K562 (cell line): ENCODE data around the gene IL1RAPL2. TPM values are rescaled to one million over a fixed set of nuclear protein-coding genes. Genes with fewer than 3 reads are reported as not detected.

Experiments
- ATAC-seq: fragments of 200-7000 bp; cut with Tn5 transposase; 3 replicates; pipeline ENCODE4 v1.9.1; 2020; ENCODE audit warnings: moderate library complexity
- BruUV-seq: library from RNA; stranded (reverse); fragments of 400-500 nt; replicated peaks from 2 replicates; lab custom pipeline; 2021; lab: Mats Ljungman, UMichigan
- CTCF ChIA-PET: fragments of 300-600 bp; formaldehyde crosslinking; extraction: SDS; loops from one replicate; lab custom pipeline; 2021; ENCODE audit warnings: low intra/inter-chr PET ratio; lab: Yijun Ruan, JAX
- POLR2A ChIA-PET: fragments of 300-600, 350-650 bp; sonication (Branson Sonifier 250); formaldehyde crosslinking; extraction: SDS; loops from one replicate; lab custom pipeline; 2021; ENCODE audit warnings: antibody characterized with exemption, inconsistent platforms; lab: Yijun Ruan, JAX
- DNase-seq, 4 experiments: peaks; one replicate each; pipeline versions ENCODE4 v3.0.0 to v3.0.0-alpha.2; 2011 to 2018; ENCODE audit warnings: low spot score in 3 of 4, mixed read lengths in 3 of 4; ENCODE audit errors: extremely low read depth in 1 of 4
- FAIRE-seq: peaks from 2 replicates; lab custom pipeline; 2011; peaks lifted over from hg19 to GRCh38; lab: Jason Lieb, UNC
- H2AFZ ChIP-seq: 2 replicates; pipeline ENCODE4 v1.6.0; 2011; ENCODE audit warnings: low read depth, low read length, control low read depth, inconsistent platforms
- H3K27ac ChIP-seq: fragments of 200-600 bp; 3 replicates; pipeline ENCODE4 v1.8.0; 2011; ENCODE audit warnings: low read depth, mild to moderate bottlenecking, control low read depth, inconsistent platforms, low read length, moderate library complexity, mixed read lengths; ENCODE audit errors: extremely low read depth
- H3K27me3 ChIP-seq, 2 experiments: fragments of 300-600 bp in 1 of 2; 2 replicates in 1 of 2; 3 replicates in 1 of 2; pipeline versions ENCODE4 v1.6.0 to v1.8.0; 2011; ENCODE audit warnings: inconsistent platforms in 2 of 2, low read length in 2 of 2, mild to moderate bottlenecking in 1 of 2, mixed read lengths in 1 of 2, moderate library complexity in 1 of 2; ENCODE audit not compliant: control insufficient read depth in 2 of 2, insufficient read depth in 2 of 2
- H3K36me3 ChIP-seq: fragments of 300-600 bp; 3 replicates; pipeline ENCODE4 v1.8.0; 2011; ENCODE audit warnings: mild to moderate bottlenecking, low read length, inconsistent platforms; ENCODE audit not compliant: control insufficient read depth, insufficient read depth
- H3K4me1 ChIP-seq, 2 experiments: fragments of 200-600 bp in 1 of 2; replicated peaks in 1 of 2; 2 replicates in 1 of 2; 3 replicates in 1 of 2; pipeline versions ENCODE4 v1.5.1 to v1.8.0; 2011; ENCODE audit warnings: inconsistent platforms in 2 of 2, low read length in 2 of 2, mild to moderate bottlenecking in 1 of 2, mixed read lengths in 1 of 2, moderate library complexity in 1 of 2; ENCODE audit not compliant: control insufficient read depth in 2 of 2, insufficient read depth in 2 of 2
- H3K4me2 ChIP-seq: 2 replicates; pipeline ENCODE4 v1.6.1; 2011; ENCODE audit warnings: low read length, control low read depth, inconsistent platforms, mixed read lengths; ENCODE audit not compliant: insufficient read depth
- H3K4me3 ChIP-seq: fragments of 200-600 bp; sonication (generic), shearing (Covaris generic); 2 replicates; pipeline ENCODE4 v1.5.1; 2016; ENCODE audit warnings: control low read depth, inconsistent platforms
- H3K79me2 ChIP-seq: fragments of 200-600 bp; 3 replicates; pipeline ENCODE4 v1.8.0; 2011; ENCODE audit warnings: low read length, inconsistent platforms; ENCODE audit not compliant: control insufficient read depth, insufficient read depth
- H3K9ac ChIP-seq, 2 experiments: 2 replicates each; pipeline versions ENCODE4 v1.6.0 to v1.6.1; 2011; ENCODE audit warnings: low read depth in 2 of 2, low read length in 2 of 2, control low read depth in 1 of 2, inconsistent platforms in 1 of 2, mild to moderate bottlenecking in 1 of 2, mixed read lengths in 1 of 2; ENCODE audit not compliant: insufficient read depth in 1 of 2
- H3K9me1 ChIP-seq: one replicate; pipeline ENCODE4 v1.6.0; 2011; ENCODE audit warnings: inconsistent platforms, mild to moderate bottlenecking, low read length, moderate library complexity; ENCODE audit not compliant: control insufficient read depth, insufficient read depth
- H3K9me3 ChIP-seq: replicated peaks from 2 replicates; pipeline ENCODE4 v1.5.1; 2011; ENCODE audit warnings: low read depth, low read length, inconsistent platforms; ENCODE audit not compliant: control insufficient read depth, insufficient read depth
- H4K20me1 ChIP-seq: replicated peaks from 2 replicates; pipeline ENCODE4 v1.6.1; 2011; ENCODE audit warnings: low read length, inconsistent platforms, mixed read lengths; ENCODE audit not compliant: control insufficient read depth, insufficient read depth
- COPS2 ChIP-seq: fragments of 450-650 bp; conservative IDR thresholded peaks from 2 replicates; pipeline ENCODE4 v1.6.1; 2016; ENCODE audit warnings: mild to moderate bottlenecking, moderate library complexity
- ELF4 ChIP-seq: fragments of 450-650 bp; formaldehyde crosslinking; IDR thresholded peaks from 2 replicates; pipeline ENCODE4 v1.4.0; 2022; ENCODE audit warnings: missing genetic modification characterization
- FUS ChIP-seq: fragments of 200-400 bp; formaldehyde crosslinking; optimal IDR thresholded peaks from 2 replicates; pipeline ENCODE3; 2017; ENCODE audit warnings: low read depth, low read length
- GATA2 ChIP-seq: sonication (generic); formaldehyde crosslinking; IDR thresholded peaks from 2 replicates; pipeline ENCODE4 v1.4.0; 2020; ENCODE audit warnings: mild to moderate bottlenecking, missing genetic modification reagents
- JUND ChIP-seq, 2 experiments: IDR thresholded peaks; 2 replicates in 1 of 2; 3 replicates in 1 of 2; pipeline ENCODE4 v1.6.1; 2011; ENCODE audit warnings: borderline replicate concordance in 2 of 2, low read depth in 2 of 2, low read length in 2 of 2, improper control_type of control experiment in 1 of 2, missing biosample characterization in 1 of 2, missing genetic modification characterization in 1 of 2, missing genetic modification reagents in 1 of 2
- KLF16 ChIP-seq: IDR thresholded peaks from 2 replicates; pipeline ENCODE4 v1.6.1; 2016; ENCODE audit warnings: antibody characterized with exemption
- MYBL2 ChIP-seq, 2 experiments: fragments of 450-650 bp in 1 of 2; sonication (generic) in 1 of 2; formaldehyde crosslinking in 1 of 2; IDR thresholded peaks; 2 replicates each; pipeline versions ENCODE4 v1.6.1 to v1.8.1; 2017 to 2022; ENCODE audit warnings: borderline replicate concordance in 1 of 2, inconsistent platforms in 1 of 2, low read depth in 1 of 2, mild to moderate bottlenecking in 1 of 2, missing genetic modification reagents in 1 of 2, moderate library complexity in 1 of 2
- NBN ChIP-seq: fragments of 450-650 bp; IDR thresholded peaks from 2 replicates; pipeline ENCODE4 v1.6.1; 2016; ENCODE audit warnings: low read depth, mild to moderate bottlenecking
- NCOA2 ChIP-seq, 2 experiments: fragments of 450-650 bp; IDR thresholded peaks; 2 replicates each; pipeline ENCODE4 v1.6.1; 2018; ENCODE audit warnings: mild to moderate bottlenecking in 2 of 2, moderate library complexity in 1 of 2; ENCODE audit not compliant: partially characterized antibody in 2 of 2
- PHTF2 ChIP-seq: fragments of 250-450 bp; sonication (Bioruptor Pico); IDR thresholded peaks from 2 replicates; pipeline ENCODE4 v1.5.0; 2021; ENCODE audit warnings: mild to moderate bottlenecking
- PPARD ChIP-seq: fragments of 250-450 bp; sonication (Bioruptor Pico); IDR thresholded peaks from 2 replicates; pipeline ENCODE4 v1.8.0; 2022; ENCODE audit warnings: inconsistent platforms, mild to moderate bottlenecking, moderate library complexity
- RNF2 ChIP-seq: sonication (generic); IDR thresholded peaks from 2 replicates; pipeline ENCODE4 v1.6.1; 2016
- SMAD2 ChIP-seq: fragments of 150-350 bp; IDR thresholded peaks from 2 replicates; pipeline ENCODE4 v1.6.1; 2014; ENCODE audit warnings: low read depth, mild to moderate bottlenecking, low read length
- SMAD3 ChIP-seq: fragments of 450-650 bp; formaldehyde crosslinking; conservative IDR thresholded peaks from 2 replicates; pipeline ENCODE4 v1.4.0; 2020; ENCODE audit warnings: mild to moderate bottlenecking
- SRSF9 ChIP-seq: fragments of 200-400 bp; formaldehyde crosslinking; IDR thresholded peaks from 2 replicates; pipeline ENCODE4 v1.6.1; 2017; ENCODE audit warnings: low read depth, low read length, borderline replicate concordance
- U2AF1 ChIP-seq: fragments of 200-400 bp; formaldehyde crosslinking; optimal IDR thresholded peaks from 2 replicates; pipeline ENCODE3; 2017; ENCODE audit warnings: mild to moderate bottlenecking, low read depth, low read length, moderate library complexity
- ZNF146 ChIP-seq: IDR thresholded peaks from one replicate; pipeline ENCODE4 v1.6.1; 2018; ENCODE audit warnings: missing compliant biosample characterization; ENCODE audit not compliant: unreplicated experiment
- ZNF589 ChIP-seq: fragments of 200-800 bp; sonication (Bioruptor generic); IDR thresholded peaks from 2 replicates; pipeline ENCODE4 v1.6.1; 2016; ENCODE audit warnings: low read depth, missing genetic modification characterization, missing compliant biosample characterization
- ZNF79 ChIP-seq: fragments of 250-450 bp; sonication (Bioruptor Pico); IDR thresholded peaks from 2 replicates; pipeline ENCODE4 v1.4.0; 2020; ENCODE audit warnings: low read depth, mild to moderate bottlenecking, moderate library complexity
- WGBS: fragments of 100-300 bp; shearing (Covaris generic); methylation state at CpG from one replicate; pipeline ENCODE4 v1.1.6; 2016; ENCODE audit warnings: low coverage, mixed read lengths; ENCODE audit not compliant: insufficient coverage; ENCODE audit errors: missing lambda C conversion rate; 5-methylcytosine and 5-hydroxymethylcytosine counted together
- in situ Hi-C: fragments of 300-500 bp; cut with MboI; formaldehyde crosslinking; loops from 4 replicates; pipeline ENCODE4 v1.15.0; 2018; ENCODE audit warnings: inconsistent platforms, mixed read lengths
- intact Hi-C: fragments of 100-400 bp; cut with micrococcal nuclease; formaldehyde crosslinking; loops from 2 replicates; pipeline ENCODE4 v1.14.2; 2022
- polyA plus RNA-seq, 8 experiments: library from polyadenylated mRNA; depleted of rRNA in 4 of 8; stranded (reverse) in 5 of 8; unstranded in 3 of 8; fragments of >200 nt; fragmentation: Nextera tagmentation in 2 of 8; fragmentation: Illumina TruSeq in 1 of 8; extraction: Ambion mirVana in 2 of 8; extraction: Trizol in 1 of 8; gene quantifications; 2 replicates each; pipeline versions ENCODE4 v1.2.1 to v1.2.3, GENCODE V29; 2011 to 2014; ENCODE audit warnings: inconsistent platforms in 1 of 8, missing spikeins in 1 of 8
- total RNA-seq, 7 experiments: library from RNA; depleted of rRNA in 6 of 7; stranded (reverse); fragments of >200 nt in 6 of 7; fragmentation: Illumina TruSeq in 2 of 7; extraction: Trizol in 2 of 7; gene quantifications; 2 replicates each; pipeline versions ENCODE4 v1.2.1 to v1.2.3, GENCODE V29; 2011 to 2021; ENCODE audit warnings: low replicate concordance in 1 of 7

The IL1RAPL2 gene
- total and polyA plus RNA-seq, 9 of the 15 experiments (the other 6 are each of a cell fraction or from before 2014, with no cell fraction given): not detected

DNA sequence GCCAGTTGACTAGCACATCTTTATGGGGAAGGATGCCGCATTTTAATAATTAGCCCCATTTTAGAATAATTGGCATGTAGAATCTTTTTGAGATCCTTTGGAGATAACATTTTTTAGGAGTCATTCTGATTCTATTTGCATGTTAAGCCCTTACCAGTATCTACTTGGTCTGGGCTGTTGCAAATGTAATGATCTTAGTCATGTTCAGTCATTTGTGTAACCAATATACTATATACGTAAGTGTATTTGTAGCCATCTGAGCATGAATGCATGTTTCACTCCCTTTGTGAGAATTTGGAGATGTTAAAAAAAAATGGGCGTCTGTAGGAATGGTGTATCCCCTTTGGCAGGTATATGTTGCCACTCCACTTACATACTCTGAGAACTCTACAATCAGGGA is 535.4 kb downstream of the IL1RAPL2 start:
- ChIA-PET CTCF (no interaction called here), POLR2A (no interaction called here)
- no peak for DNase-seq
- Histone ChIP-seq H3K4me1 (no peaks in the 10 kb centered on the region), H3K9ac (no peak overlapping the region), H3K9me3 (no peaks in the 10 kb centered on the region), H3K36me3 (no peaks in the 10 kb centered on the region), H3K4me3 (no peak overlapping the region), H3K27ac (no peak overlapping the region), H3K9me1 (no peaks in the 10 kb centered on the region)
- in situ Hi-C loops: no loop called here
- WGBS: 0% methylated on average over 3 of the region's 3 CpGs
- TF ChIP-seq ZNF589 (CRISPR knock-in tag): no peak
- no peak for TF ChIP-seq MYBL2 (IDR thresholded peaks at IDR 0.05; ENCODE audit: low read depth)
- TF ChIP-seq MYBL2 (CRISPR knock-in tag; IDR thresholded peaks at IDR 0.05; ENCODE audit: borderline replicate concordance): no peak
- TF ChIP-seq ZNF146 (CRISPR knock-in tag): no peak
- no peak for TF ChIP-seq ELF4 (CRISPR knock-in tag)
- TF ChIP-seq, all 486 proteins: peak for 0
- Histone ChIP-seq H3K4me2 (no peak overlapping the region), H4K20me1 (no peaks in the 10 kb centered on the region), H3K27me3 (no peaks in the 10 kb centered on the region), H2AFZ (no peak overlapping the region), H3K79me2 (no peaks in the 10 kb centered on the region)
- no TSS peak for BruUV-seq
- FAIRE-seq: no peak
- no peak for ATAC-seq
- intact Hi-C loops: no loop called here

DNA sequence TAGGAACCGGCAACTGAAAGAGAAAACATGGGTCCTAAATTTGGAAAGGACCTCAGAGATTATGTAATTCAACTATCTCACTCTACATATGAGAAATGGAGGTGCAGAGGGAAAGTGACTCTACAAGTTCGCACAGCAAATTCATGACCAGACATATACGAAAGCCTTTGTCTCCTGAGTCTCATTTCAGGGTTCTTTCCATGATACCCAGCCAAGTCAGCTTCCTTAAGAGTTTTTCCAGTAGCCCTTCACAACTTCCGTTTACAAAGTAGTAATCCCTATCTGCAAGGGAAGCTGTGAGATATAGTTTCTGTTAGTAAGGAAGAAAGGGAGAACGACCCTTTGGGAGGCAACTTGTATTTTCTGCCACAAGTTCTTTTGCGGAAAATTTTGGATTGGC is 543.9 kb downstream of the IL1RAPL2 start:
- in situ Hi-C loops: no loop called here
- Histone ChIP-seq H3K4me1 (no peaks in the 10 kb centered on the region), H3K79me2 (no peaks in the 10 kb centered on the region), H3K9me3 (no peaks in the 10 kb centered on the region), H3K4me3 (no peak overlapping the region), H3K9me1 (no peaks in the 10 kb centered on the region), H2AFZ (no peak overlapping the region), H3K27me3 (no peaks in the 10 kb centered on the region), H4K20me1 (no peaks in the 10 kb centered on the region), H3K9ac (no peak overlapping the region), H3K36me3 (no peaks in the 10 kb centered on the region), H3K27ac (no peak overlapping the region), H3K4me2 (no peak overlapping the region)
- CTCF ChIA-PET: no interaction called here
- intact Hi-C loops: no loop called here
- ATAC-seq: no peak
- POLR2A ChIA-PET: no interaction called here
- 0% methylated on average over 6 of the region's 6 CpGs for WGBS
- DNase-seq: no peak
- FAIRE-seq: no peak
- BruUV-seq: no TSS peak
- TF ChIP-seq COPS2 (no peak), U2AF1 (no peak), JUND (IDR thresholded peaks at IDR 0.05; ENCODE audit: borderline replicate concordance, low read depth, low read length) (no peak), JUND (tag; IDR thresholded peaks at IDR 0.05; ENCODE audit: borderline replicate concordance, low read depth, low read length) (no peak), PPARD (CRISPR knock-in tag) (no peak), FUS (no peak), ZNF79 (CRISPR knock-in tag) (no peak), SRSF9 (no peak), PHTF2 (CRISPR knock-in tag) (no peak), NCOA2 (IDR thresholded peaks at IDR 0.05; ENCODE audit: partially characterized antibody in 2 of 2) (no peak), SMAD3 (no peak), GATA2 (CRISPR knock-in tag) (no peak), KLF16 (no peak), NBN (no peak), RNF2 (no peak), SMAD2 (no peak)
